Activated CD4-positive, alpha-beta T cell treated with anti-CD3 and anti-CD28 coated beads for 36 hours (primary cell): ENCODE measurements around the gene FAM187B. TPM values are rescaled to one million over a fixed set of nuclear protein-coding genes. Genes with fewer than 3 reads are reported as not detected.
A peak's percentile ranks its signal among the peaks of the same experiment; 100 is the strongest.

Experiments used
- ATAC-seq: fragments of 200-7000 bp; cut with Tn5 transposase; one replicate; pipeline ENCODE4 v1.10.0; 2021; ENCODE audit warnings: mild to moderate bottlenecking, moderate library complexity
- CTCF ChIA-PET: fragments of 350-600 bp; sonication (Branson Sonifier 250); formaldehyde crosslinking; loops from one replicate; lab custom pipeline; 2021; ENCODE audit warnings: antibody characterized with exemption; lab: Charles Lee
- POLR2A ChIA-PET: fragments of 350-600 bp; sonication (Branson Sonifier 250); formaldehyde crosslinking; loops from one replicate; lab custom pipeline; 2021; ENCODE audit warnings: antibody characterized with exemption, inconsistent platforms; lab: Charles Lee
- DNase-seq: peaks from one replicate; pipeline ENCODE4 v3.0.0-alpha.2; 2020
- H3K27ac Mint-ChIP-seq: one replicate; pipeline ENCODE4 v1.8.0; 2021; ENCODE audit warnings: mixed read lengths
- H3K27me3 Mint-ChIP-seq: one replicate; pipeline ENCODE4 v1.8.0; 2021; ENCODE audit warnings: mixed read lengths
- H3K36me3 Mint-ChIP-seq: one replicate; pipeline ENCODE4 v1.8.0; 2021; ENCODE audit warnings: low read depth, mixed read lengths
- H3K4me1 Mint-ChIP-seq: one replicate; pipeline ENCODE4 v1.8.0; 2021; ENCODE audit warnings: mixed read lengths
- H3K4me3 Mint-ChIP-seq: one replicate; pipeline ENCODE4 v1.8.0; 2021; ENCODE audit warnings: mild to moderate bottlenecking, moderate library complexity, mixed read lengths
- H3K9me3 Mint-ChIP-seq: one replicate; pipeline ENCODE4 v1.8.0; 2021; ENCODE audit warnings: low read depth, mixed read lengths
- intact Hi-C, 2 experiments: fragments of 100-400 bp; cut with DNase I in 1 of 2; cut with micrococcal nuclease in 1 of 2; formaldehyde crosslinking; loops; one replicate each; pipeline versions ENCODE4 v1.14.2 to v1.15.1; 2022 to 2024; cut with DNase I, micrococcal nuclease
- total RNA-seq, 2 experiments: library from RNA; stranded (reverse); gene quantifications; one replicate each; pipeline ENCODE4 v1.2.3, GENCODE V29; 2021

FAM187B gene
- total RNA-seq, 2 experiments from 2014 or later = not detected

- Mint-ChIP-seq H3K27ac (peak within 1 kb of the TSS; percentile 94), H3K4me1 (peaks cover 22% of the 10 kb centered on the region), H3K36me3 (peaks cover 40% of the 10 kb centered on the region), H3K27me3 (no peaks in the 10 kb centered on the region), H3K9me3 (no peaks in the 10 kb centered on the region), H3K4me3 (peak within 1 kb of the TSS; percentile 88)
- ATAC-seq = peak; percentile 43
- CTCF ChIA-PET = interaction anchor here (0.6 kb wide), 1 partner anchor 137 kb away, joined by 3 read pairs; no protein-coding TSS in a partner anchor
- intact Hi-C loops = loop anchor here (1.0 to 5.0 kb wide), 12 partner anchors 20 to 380 kb away; partner anchors contain the start of genes COX6B1 (in 1 of the 2), FFAR1 (in 1 of the 2), FXYD5 (in 1 of the 2) and HAUS5 (in 1 of the 2)
- POLR2A ChIA-PET = interaction anchor here (0.6 kb wide), 2 partner anchors 68 to 79 kb away, joined by 3 to 4 read pairs; partner anchors contain the start of gene FFAR1
- DNase-seq = peak; percentile 84
These were observed 40.2 kb upstream of the FAM187B start, which contains the start of gene USF2 for GRCh38 chr19:35268536-35269437. USF2 (plus strand) TSS chr19:35268962; CDS start chr19:35269102, 140 bp downstream.

GRCh38 chr19:35267818-35268535 is 39.4 kb upstream of the FAM187B start:
- peak overlapping the region; percentile 88 for H3K4me3 Mint-ChIP-seq
- H3K4me1 Mint-ChIP-seq = peaks cover 22% of the 10 kb centered on the region
- intact Hi-C loops = loop anchor here (1.0 to 5.0 kb wide), 9 partner anchors 20 to 381 kb away; partner anchors contain the start of genes COX6B1 (in 1 of the 2), FFAR1 (in 1 of the 2), FXYD5 (in 1 of the 2) and TMEM147 (in 1 of the 2)
- peak; percentile 83 for DNase-seq
- peaks cover 36% of the 10 kb centered on the region for H3K36me3 Mint-ChIP-seq
- peak overlapping the region; percentile 94 for H3K27ac Mint-ChIP-seq
- no peaks in the 10 kb centered on the region for H3K9me3 Mint-ChIP-seq
- ChIA-PET POLR2A (no interaction called here), CTCF (interaction anchor here (0.7 kb wide), 1 partner anchor 62 kb away, joined by 3 read pairs; no protein-coding TSS in a partner anchor)
- ATAC-seq = peak; percentile 58
- no peaks in the 10 kb centered on the region for H3K27me3 Mint-ChIP-seq

GRCh38 chr19:35267353-35267817 is 38.8 kb upstream of the FAM187B start:
- peak; percentile 60 for DNase-seq
- Mint-ChIP-seq H3K36me3 (peaks cover 35% of the 10 kb centered on the region), H3K4me3 (peak overlapping the region; percentile 88), H3K27ac (peak overlapping the region; percentile 94), H3K4me1 (peaks cover 22% of the 10 kb centered on the region), H3K27me3 (no peaks in the 10 kb centered on the region), H3K9me3 (no peaks in the 10 kb centered on the region)
- intact Hi-C loops = loop anchor here (1.0 to 5.0 kb wide), 2 partner anchors 53 to 55 kb away; no protein-coding TSS in a partner anchor
- CTCF ChIA-PET = interaction anchor here (0.7 kb wide), 1 partner anchor 61 kb away, joined by 3 read pairs; no protein-coding TSS in a partner anchor
- POLR2A ChIA-PET = no interaction called here
- ATAC-seq = peak; percentile 8

- Mint-ChIP-seq H3K36me3 (peaks cover 29% of the 10 kb centered on the region), H3K27ac (peak overlapping the region; percentile 94), H3K4me1 (peaks cover 22% of the 10 kb centered on the region), H3K9me3 (no peaks in the 10 kb centered on the region), H3K27me3 (no peaks in the 10 kb centered on the region), H3K4me3 (peak overlapping the region; percentile 88)
- no peak for ATAC-seq
- peak; percentile 8 for DNase-seq
- intact Hi-C loops = loop anchor here (1.0 to 5.0 kb wide), 2 partner anchors 52 to 54 kb away; no protein-coding TSS in a partner anchor
- CTCF ChIA-PET = interaction anchor here (1.0 kb wide), 1 partner anchor 9 kb away, joined by 5 read pairs; no protein-coding TSS in a partner anchor
- POLR2A ChIA-PET = no interaction called here
These were observed 38.2 kb upstream of the FAM187B start for GRCh38 chr19:35266520-35267352.

GRCh38 chr19:35265900-35266519 is 37.5 kb upstream of the FAM187B start:
- no peaks in the 10 kb centered on the region for H3K9me3 Mint-ChIP-seq
- ATAC-seq = no peak
- POLR2A ChIA-PET = no interaction called here

GRCh38 chr19:35265126-35265899 is 36.8 kb upstream of the FAM187B start:
- ChIA-PET POLR2A (interaction anchor here (0.7 kb wide), 1 partner anchor 101 kb away, joined by 3 read pairs; no protein-coding TSS in a partner anchor), CTCF (interaction anchor here (1.1 kb wide), 1 partner anchor 112 kb away, joined by 4 read pairs; no protein-coding TSS in a partner anchor)
- no peaks in the 10 kb centered on the region for H3K9me3 Mint-ChIP-seq

More at GRCh38 chr19:35265900-35266519, 37.5 kb upstream of the FAM187B start:
- Mint-ChIP-seq H3K27me3 (no peaks in the 10 kb centered on the region), H3K36me3 (peaks cover 23% of the 10 kb centered on the region), H3K4me3 (peak overlapping the region; percentile 88), H3K27ac (peak overlapping the region; percentile 73), H3K4me1 (peaks cover 22% of the 10 kb centered on the region)
- intact Hi-C loops = loop anchor here in 1 of 2 experiments (5.0 kb wide), 1 partner anchor 54 kb away; no protein-coding TSS in a partner anchor
- CTCF ChIA-PET = interaction anchor here (1.0 to 1.1 kb wide), 2 partner anchors 9 to 112 kb away, joined by 4 to 5 read pairs; no protein-coding TSS in a partner anchor
- peak; percentile 4 for DNase-seq

GRCh38 chr19:35264268-35265125 is 36.0 kb upstream of the FAM187B start:
- Mint-ChIP-seq H3K27me3 (no peaks in the 10 kb centered on the region), H3K4me3 (no peak overlapping the region), H3K4me1 (peaks cover 18% of the 10 kb centered on the region), H3K36me3 (peaks cover 19% of the 10 kb centered on the region), H3K9me3 (no peaks in the 10 kb centered on the region), H3K27ac (no peak overlapping the region)
- ChIA-PET POLR2A (interaction anchor here (0.6 to 1.5 kb wide), 4 partner anchors 17 to 420 kb away, joined by 3 to 12 read pairs (median 5); no protein-coding TSS in a partner anchor), CTCF (interaction anchor here (0.7 to 1.1 kb wide), 3 partner anchors 17 to 123 kb away, joined by 3 to 4 read pairs (median 3); no protein-coding TSS in a partner anchor)
- intact Hi-C loops = loop anchor here in 1 of 2 experiments (5.0 kb wide), 1 partner anchor 52 kb away; no protein-coding TSS in a partner anchor
- peak; percentile 5 for DNase-seq
- no peak for ATAC-seq

More at GRCh38 chr19:35265126-35265899, 36.8 kb upstream of the FAM187B start:
- DNase-seq (peak; percentile 7), ATAC-seq (no peak)
- Mint-ChIP-seq H3K27ac (peak overlapping the region; percentile 73), H3K4me1 (peaks cover 18% of the 10 kb centered on the region), H3K27me3 (no peaks in the 10 kb centered on the region), H3K36me3 (peaks cover 19% of the 10 kb centered on the region), H3K4me3 (peak overlapping the region; percentile 88)
- intact Hi-C loops = loop anchor here in 1 of 2 experiments (5.0 kb wide), 1 partner anchor 53 kb away; no protein-coding TSS in a partner anchor

- no peak overlapping the region for H3K27ac Mint-ChIP-seq
- no peaks in the 10 kb centered on the region for H3K9me3 Mint-ChIP-seq
- H3K27me3 Mint-ChIP-seq = no peaks in the 10 kb centered on the region
- CTCF ChIA-PET = no interaction called here
- H3K4me1 Mint-ChIP-seq = peaks cover 25% of the 10 kb centered on the region
- no peak overlapping the region for H3K4me3 Mint-ChIP-seq
- H3K36me3 Mint-ChIP-seq = peaks cover 15% of the 10 kb centered on the region
- intact Hi-C loops = no loop called here
- POLR2A ChIA-PET = no interaction called here
- ATAC-seq = no peak
- DNase-seq = peak; percentile 5
These were observed 33.7 kb upstream of the FAM187B start for GRCh38 chr19:35262101-35262761.
